Measurements from ENCODE around the gene PPP1R12A.

DNA sequence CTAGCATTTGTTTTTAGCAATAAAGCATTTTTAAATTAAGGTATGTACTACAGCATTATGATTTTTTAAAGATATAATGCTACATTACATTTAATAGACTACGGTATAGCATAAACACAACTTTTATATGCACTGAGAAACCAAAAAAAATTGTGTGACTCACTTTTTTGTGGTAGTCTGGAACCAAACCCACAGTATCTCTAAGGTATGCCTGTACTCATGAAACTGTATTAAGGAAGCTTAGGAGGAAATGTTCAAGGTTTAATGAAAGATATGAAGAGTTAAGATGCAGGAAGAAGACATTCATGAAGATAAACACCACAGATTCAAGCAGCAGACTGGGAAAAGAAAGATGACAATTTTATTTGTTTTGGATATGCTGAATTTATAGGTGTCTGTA lies 51.7 kb downstream of the PPP1R12A start:
- TF ChIP-seq, protein P1, sequence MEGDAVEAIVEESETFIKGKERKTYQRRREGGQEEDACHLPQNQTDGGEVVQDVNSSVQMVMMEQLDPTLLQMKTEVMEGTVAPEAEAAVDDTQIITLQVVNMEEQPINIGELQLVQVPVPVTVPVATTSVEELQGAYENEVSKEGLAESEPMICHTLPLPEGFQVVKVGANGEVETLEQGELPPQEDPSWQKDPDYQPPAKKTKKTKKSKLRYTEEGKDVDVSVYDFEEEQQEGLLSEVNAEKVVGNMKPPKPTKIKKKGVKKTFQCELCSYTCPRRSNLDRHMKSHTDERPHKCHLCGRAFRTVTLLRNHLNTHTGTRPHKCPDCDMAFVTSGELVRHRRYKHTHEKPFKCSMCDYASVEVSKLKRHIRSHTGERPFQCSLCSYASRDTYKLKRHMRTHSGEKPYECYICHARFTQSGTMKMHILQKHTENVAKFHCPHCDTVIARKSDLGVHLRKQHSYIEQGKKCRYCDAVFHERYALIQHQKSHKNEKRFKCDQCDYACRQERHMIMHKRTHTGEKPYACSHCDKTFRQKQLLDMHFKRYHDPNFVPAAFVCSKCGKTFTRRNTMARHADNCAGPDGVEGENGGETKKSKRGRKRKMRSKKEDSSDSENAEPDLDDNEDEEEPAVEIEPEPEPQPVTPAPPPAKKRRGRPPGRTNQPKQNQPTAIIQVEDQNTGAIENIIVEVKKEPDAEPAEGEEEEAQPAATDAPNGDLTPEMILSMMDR (IDR thresholded peaks at IDR 0.05), result no peak
- no peak for TF ChIP-seq POLR2A (IDR thresholded peaks at IDR 0.05)
